H1 (cell line): ENCODE measurements around the gene ACVRL1. TPM values are rescaled to one million over a fixed set of nuclear protein-coding genes. Genes with fewer than 3 reads are reported as not detected.

ENCODE experiments used
- CTCF ChIA-PET: fragments of 300-600 bp; sonication (Branson Sonifier 250); formaldehyde crosslinking; loops from one replicate; lab custom pipeline; 2021; ENCODE audit not compliant: partially characterized antibody; lab: Charles Lee
- POLR2A ChIA-PET: fragments of 300-600 bp; sonication (Branson Sonifier 250); formaldehyde crosslinking; loops from one replicate; lab custom pipeline; 2021; ENCODE audit warnings: inconsistent platforms; ENCODE audit not compliant: partially characterized antibody; lab: Charles Lee
- DNase-seq, 2 experiments: peaks; one replicate each; pipeline versions ENCODE4 v3.0.0 to v3.0.0-alpha.2; 2010 to 2022; ENCODE audit warnings: low spot score in 2 of 2, low read depth in 1 of 2, mixed read lengths in 1 of 2
- FAIRE-seq: peaks from 2 replicates; lab custom pipeline; 2011; peaks lifted over from hg19 to GRCh38; lab: Jason Lieb, UNC
- H2AFZ ChIP-seq: 2 replicates; pipeline ENCODE4 v1.8.1; 2012; ENCODE audit warnings: low read length, inconsistent platforms
- H2AK5ac ChIP-seq: 2 replicates; pipeline ENCODE4 v1.6.1; 2013; ENCODE audit warnings: low read depth, low read length
- H2BK120ac ChIP-seq: replicated peaks from 2 replicates; pipeline ENCODE3; 2013; ENCODE audit warnings: low read depth, low read length, inconsistent platforms
- H2BK12ac ChIP-seq: 2 replicates; pipeline ENCODE4 v1.6.1; 2013; ENCODE audit warnings: low read depth, low read length
- H2BK15ac ChIP-seq: 2 replicates; pipeline ENCODE4 v1.6.1; 2013; ENCODE audit warnings: low read length
- H2BK20ac ChIP-seq: 2 replicates; pipeline ENCODE4 v1.6.1; 2013; ENCODE audit warnings: low read length
- H2BK5ac ChIP-seq: 2 replicates; pipeline ENCODE4 v1.6.1; 2013; ENCODE audit warnings: low read depth, low read length
- H3K14ac ChIP-seq: 2 replicates; pipeline ENCODE4 v1.6.1; 2013; ENCODE audit warnings: inconsistent platforms; ENCODE audit not compliant: insufficient read length
- H3K18ac ChIP-seq: 2 replicates; pipeline ENCODE4 v1.6.1; 2013; ENCODE audit warnings: low read length; ENCODE audit errors: extremely low read depth
- H3K23ac ChIP-seq: 2 replicates; pipeline ENCODE4 v1.6.1; 2013; ENCODE audit warnings: inconsistent platforms; ENCODE audit not compliant: insufficient read length
- H3K23me2 ChIP-seq: 2 replicates; pipeline ENCODE4 v1.6.1; 2013; ENCODE audit warnings: low read depth, low read length
- H3K27ac ChIP-seq: 2 replicates; pipeline ENCODE4 v1.6.1; 2011; ENCODE audit warnings: low read depth, low read length, inconsistent platforms
- H3K27me3 ChIP-seq, 4 experiments: replicated peaks in 1 of 4; 1 replicate in 1 of 4; 2 replicates in 3 of 4; pipeline versions ENCODE4 v1.6.1 to v1.8.1; 2011 to 2013; ENCODE audit warnings: low read length in 3 of 4, mild to moderate bottlenecking in 3 of 4, inconsistent platforms in 2 of 4, mixed read lengths in 2 of 4, moderate library complexity in 1 of 4; ENCODE audit not compliant: control insufficient read depth in 3 of 4, insufficient read depth in 3 of 4; ENCODE audit errors: extremely low read depth in 1 of 4
- H3K36me3 ChIP-seq, 4 experiments: 2 replicates each; pipeline versions ENCODE4 v1.6.1 to v1.8.1; 2011 to 2013; ENCODE audit warnings: mild to moderate bottlenecking in 4 of 4, low read length in 3 of 4, moderate library complexity in 2 of 4, control low read depth in 1 of 4, inconsistent platforms in 1 of 4; ENCODE audit not compliant: insufficient read depth in 4 of 4, control insufficient read depth in 2 of 4
- H3K4ac ChIP-seq: replicated peaks from 2 replicates; pipeline ENCODE3; 2013; ENCODE audit warnings: low read length, low read depth, mixed read lengths, inconsistent platforms; ENCODE audit not compliant: insufficient read length
- H3K4me1 ChIP-seq, 4 experiments: replicated peaks in 1 of 4; 1 replicate in 1 of 4; 2 replicates in 3 of 4; pipeline versions ENCODE4 v1.6.1 to v1.8.1; 2011 to 2013; ENCODE audit warnings: low read length in 3 of 4, inconsistent platforms in 2 of 4, mixed read lengths in 1 of 4; ENCODE audit not compliant: insufficient read depth in 4 of 4, control insufficient read depth in 3 of 4
- H3K4me2 ChIP-seq, 2 experiments: 2 replicates each; pipeline versions ENCODE4 v1.6.1 to v1.8.1; 2011 to 2013; ENCODE audit warnings: low read depth in 2 of 2, low read length in 2 of 2, control low read depth in 1 of 2, inconsistent platforms in 1 of 2, mild to moderate bottlenecking in 1 of 2; ENCODE audit not compliant: insufficient read depth in 1 of 2
- H3K4me3 ChIP-seq, 4 experiments: fragments of 200-600, 300-600 bp in 1 of 4; sonication (generic), shearing (Covaris generic), sonication (Bioruptor Twin) in 1 of 4; 2 replicates each; pipeline versions ENCODE4 v1.5.1 to v1.8.1; 2011 to 2016; ENCODE audit warnings: low read length in 4 of 4, low read depth in 3 of 4, control low read depth in 2 of 4, inconsistent platforms in 2 of 4, mild to moderate bottlenecking in 2 of 4, mixed read lengths in 1 of 4, moderate library complexity in 1 of 4; ENCODE audit not compliant: insufficient read depth in 2 of 4; ENCODE audit errors: extremely low read depth in 1 of 4
- H3K56ac ChIP-seq: replicated peaks from 2 replicates; pipeline ENCODE3; 2013; ENCODE audit warnings: low read depth, mild to moderate bottlenecking, mixed read lengths, low read length, inconsistent platforms; ENCODE audit not compliant: insufficient read length
- H3K79me1 ChIP-seq: 2 replicates; pipeline ENCODE4 v1.6.1; 2013; ENCODE audit warnings: low read depth, low read length, control low read depth
- H3K79me2 ChIP-seq, 2 experiments: 2 replicates each; pipeline versions ENCODE4 v1.6.1 to v1.8.1; 2012 to 2013; ENCODE audit warnings: low read length in 2 of 2, mild to moderate bottlenecking in 2 of 2, inconsistent platforms in 1 of 2; ENCODE audit not compliant: insufficient read depth in 2 of 2, control insufficient read depth in 1 of 2
- H3K9ac ChIP-seq, 4 experiments: replicated peaks in 1 of 4; 1 replicate in 1 of 4; 2 replicates in 3 of 4; pipeline versions ENCODE4 v1.6.1 to v1.8.1; 2011 to 2013; ENCODE audit warnings: low read depth in 3 of 4, low read length in 3 of 4, control low read depth in 2 of 4, mild to moderate bottlenecking in 2 of 4, moderate library complexity in 2 of 4, inconsistent platforms in 1 of 4; ENCODE audit errors: extremely low read depth in 1 of 4
- H3K9me3 ChIP-seq, 2 experiments: 2 replicates each; pipeline versions ENCODE4 v1.6.1 to v1.8.1; 2012 to 2013; ENCODE audit warnings: mild to moderate bottlenecking in 2 of 2, moderate library complexity in 2 of 2, control low read depth in 1 of 2, inconsistent platforms in 1 of 2, low read depth in 1 of 2, low read length in 1 of 2, mixed read lengths in 1 of 2; ENCODE audit not compliant: insufficient read depth in 2 of 2
- H4K20me1 ChIP-seq, 2 experiments: replicated peaks in 1 of 2; 2 replicates each; pipeline versions ENCODE3 to v1.8.1; 2011 to 2013; ENCODE audit warnings: inconsistent platforms in 2 of 2, low read length in 2 of 2, mild to moderate bottlenecking in 1 of 2; ENCODE audit not compliant: insufficient read depth in 2 of 2, control insufficient read depth in 1 of 2
- H4K5ac ChIP-seq: 2 replicates; pipeline ENCODE4 v1.6.1; 2013; ENCODE audit warnings: low read length, low read depth, mixed read lengths, inconsistent platforms; ENCODE audit not compliant: insufficient read length
- H4K8ac ChIP-seq: 2 replicates; pipeline ENCODE4 v1.8.0; 2013; ENCODE audit warnings: mild to moderate bottlenecking, moderate library complexity, low read length, inconsistent platforms; ENCODE audit not compliant: insufficient read depth; ENCODE audit errors: extremely low read depth
- H4K91ac ChIP-seq: replicated peaks from 2 replicates; pipeline ENCODE3; 2013; ENCODE audit warnings: low read length, mixed read lengths, inconsistent platforms; ENCODE audit not compliant: insufficient read length
- CEBPB ChIP-seq: IDR thresholded peaks from 2 replicates; pipeline ENCODE4 v1.6.1; 2012; ENCODE audit warnings: low read depth, low read length
- HDAC6 ChIP-seq: IDR thresholded peaks from one replicate; pipeline ENCODE4 v1.7.1; 2012; ENCODE audit warnings: low read depth, mild to moderate bottlenecking, inconsistent platforms, low read length, moderate library complexity
- JUND ChIP-seq: IDR thresholded peaks from 2 replicates; pipeline ENCODE4 v1.6.1; 2011; ENCODE audit warnings: mild to moderate bottlenecking, improper control_type of control experiment, low read length
- RFX5 ChIP-seq: IDR thresholded peaks from 2 replicates; pipeline ENCODE4 v1.6.1; 2011; ENCODE audit warnings: low read depth, low read length, improper control_type of control experiment, borderline replicate concordance
- TEAD4 ChIP-seq: IDR thresholded peaks from 2 replicates; pipeline ENCODE4 v1.6.1; 2012; ENCODE audit warnings: low read depth, low read length, inconsistent platforms, mixed read lengths
- WGBS, 2 experiments: shearing (Covaris generic) in 1 of 2; methylation state at CpG; one replicate each; pipeline versions ENCODE4 v1.1.6 to v1.1.7; 2013 to 2015; ENCODE audit warnings: low lambda C conversion rate in 2 of 2, mixed read lengths in 2 of 2, inconsistent platforms in 1 of 2, low coverage in 1 of 2, missing lambda C conversion rate in 1 of 2; ENCODE audit not compliant: insufficient replicate concordance in 2 of 2, insufficient coverage in 1 of 2, insufficient read length in 1 of 2; ENCODE audit errors: extremely low coverage in 1 of 2, missing lambda C conversion rate in 1 of 2; 5-methylcytosine and 5-hydroxymethylcytosine counted together
- polyA plus RNA-seq, 7 experiments: library from polyadenylated mRNA; depleted of rRNA in 3 of 7; stranded (reverse) in 5 of 7; unstranded in 2 of 7; fragments of >200 nt in 5 of 7; fragments of 200-250 nt in 2 of 7; gene quantifications; 1 replicate in 5 of 7; 2 replicates in 1 of 7; 4 replicates in 1 of 7; pipeline versions ENCODE4 v1.2.1 to v1.2.3, GENCODE V29; 2011 to 2013; ENCODE audit warnings: missing spikeins in 2 of 7, mixed read lengths in 2 of 7
- total RNA-seq: library from RNA; stranded (reverse); fragmentation: NEBNext Ultra II Directional; extraction: Animal tissue kit (Norgen Biotek cat#: 25700); gene quantifications from 2 replicates; pipeline ENCODE4 v1.2.1, GENCODE V29; 2021
- TF ChIP-seq, protein P1 (sequence below): IDR thresholded peaks from 2 replicates; pipeline ENCODE4 v1.6.1; 2012; ENCODE audit warnings: inconsistent platforms

The ACVRL1 gene
- total and polyA plus RNA-seq, 2 of the 8 experiments (the other 6 are each of a cell fraction or from before 2014, with no cell fraction given): 0.09 to 0.35 TPM

GRCh38 chr12:51873251-51873994 is 33.9 kb upstream of the ACVRL1 start:
- no peak overlapping the region for H2BK120ac ChIP-seq
- peaks cover 0 to 1% of the 10 kb centered on the region in 2 experiments for H4K20me1 ChIP-seq
- H3K23me2 ChIP-seq: peaks cover 12% of the 10 kb centered on the region; the same call in 1 of the 2 replicates
- H4K8ac ChIP-seq: no peak overlapping the region
- no peak overlapping the region for H3K4me3 ChIP-seq
- no peak overlapping the region for H2BK12ac ChIP-seq
- H3K4me2 ChIP-seq: no peak overlapping the region
- no peak overlapping the region; the same call in 1 of the 2 replicates for H3K18ac ChIP-seq
- no peaks in the 10 kb centered on the region for H3K79me1 ChIP-seq
- no peak overlapping the region for H2AFZ ChIP-seq
- no peak overlapping the region for H3K14ac ChIP-seq
- no peak for DNase-seq
- H3K27ac ChIP-seq: no peak overlapping the region
- ChIA-PET CTCF (interaction anchor here (0.6 to 10.6 kb wide), 21 partner anchors 9 to 840 kb away, joined by 3 to 139 read pairs (median 6); partner anchors contain the start of gene ANKRD33), POLR2A (interaction anchor here (0.9 to 2.5 kb wide), 5 partner anchors 11 to 277 kb away, joined by 3 to 15 read pairs (median 4); no protein-coding TSS in a partner anchor)
- no peak overlapping the region; a peak in 1 of 7 replicates for H3K9ac ChIP-seq
- no peaks in the 10 kb centered on the region for H3K36me3 ChIP-seq
- WGBS, 2 experiments: 83% methylated on average over 8 of the region's 8 CpGs; no CpG with 5 or more reads in 1 of the 2 experiments
- H3K4ac ChIP-seq: no peak overlapping the region
- H3K23ac ChIP-seq: no peak overlapping the region
- no peak overlapping the region for H3K56ac ChIP-seq
- 0 out of 2 replicates have a peak overlapping the region, but pooled peaks have one; percentile 48 for H2BK20ac ChIP-seq
- no peak overlapping the region for H4K5ac ChIP-seq
- H3K27me3 ChIP-seq: peaks cover 0 to 15% (median 11%) of the 10 kb centered on the region in 4 experiments; a peak in 6 of 7 replicates
- H2BK5ac ChIP-seq: no peak overlapping the region
- H2BK15ac ChIP-seq: peak overlapping the region; percentile 72; the same call in 1 of the 2 replicates
- no peaks in the 10 kb centered on the region for H3K9me3 ChIP-seq
- H3K4me1 ChIP-seq: peaks cover 4 to 24% (median 16%) of the 10 kb centered on the region in 4 experiments
- H4K91ac ChIP-seq: no peak overlapping the region
- FAIRE-seq: no peak
- peak overlapping the region; percentile 88; the same call in 1 of the 2 replicates for H2AK5ac ChIP-seq
- no peaks in the 10 kb centered on the region for H3K79me2 ChIP-seq
- TF ChIP-seq TEAD4: no peak
- no peak for TF ChIP-seq CEBPB
- no peak for TF ChIP-seq RFX5
- TF ChIP-seq HDAC6: no peak
- TF ChIP-seq, protein P1, sequence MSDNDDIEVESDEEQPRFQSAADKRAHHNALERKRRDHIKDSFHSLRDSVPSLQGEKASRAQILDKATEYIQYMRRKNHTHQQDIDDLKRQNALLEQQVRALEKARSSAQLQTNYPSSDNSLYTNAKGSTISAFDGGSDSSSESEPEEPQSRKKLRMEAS: no peak
- no peak for TF ChIP-seq JUND
